Measurements from ENCODE around the gene IGF2BP2. TPM values are rescaled to one million over a fixed set of nuclear protein-coding genes. Genes with fewer than 3 reads are reported as not detected.

The IGF2BP2 gene
- total RNA-seq, 1 experiment from 2014 or later = 135 TPM

- Histone ChIP-seq H3K9ac (ENCODE audit: low read length) (no peak overlapping the region), H2AFZ (ENCODE audit: low read depth, low read length, poor library complexity, severe bottlenecking) (peak overlapping the region; percentile 13), H3K27ac (ENCODE audit: low read depth, low read length) (no peak overlapping the region), H3K9me3 (ENCODE audit: control insufficient read depth in 1 of 2, insufficient read depth in 1 of 2, low read depth in 1 of 2, low read length in 2 of 2) (0 out of 4 replicates have a peak, but pooled peaks cover 0 to 3% of the 10 kb centered on the region in 2 experiments), H3K4me1 (ENCODE audit: control insufficient read depth in 1 of 2, insufficient read depth in 2 of 2, low read length in 2 of 2) (no peaks in the 10 kb centered on the region), H3K79me2 (ENCODE audit: insufficient read depth, low read length) (no peaks in the 10 kb centered on the region), H3K27me3 (ENCODE audit: insufficient read depth, low read length) (no peaks in the 10 kb centered on the region), H3K9me2 (ENCODE audit: insufficient read depth) (no peaks in the 10 kb centered on the region), H3K4me3 (replicated peaks in 1 of 2; ENCODE audit: low read depth in 1 of 2, low read length in 2 of 2) (no peak overlapping the region), H3K4me2 (ENCODE audit: low read length) (no peak overlapping the region), H3K36me3 (ENCODE audit: control insufficient read depth in 1 of 2, insufficient read depth in 2 of 2, low read length in 2 of 2) (no peaks in the 10 kb centered on the region), H4K20me1 (ENCODE audit: insufficient read depth) (no peaks in the 10 kb centered on the region)
- ATAC-seq (no peak), DNase-seq (ENCODE audit: low read depth, low spot score) (no peak)
- ChIA-PET CTCF (no interaction called here), POLR2A (no interaction called here), RAD21 (ENCODE audit: low non-redundant PET in 1 of 2, low total read pairs in 2 of 2, uncharacterized antibody in 2 of 2, unreplicated experiment in 2 of 2) (interaction anchor here in 1 of 2 experiments (0.7 kb wide), 1 partner anchor 191 kb away, joined by 3 read pairs; no protein-coding TSS in a partner anchor)
- BruUV-seq (replicated peaks) = no TSS peak
- no peak for TF ChIP-seq REST (IDR thresholded peaks at IDR 0.05; ENCODE audit: low read depth)
- TF ChIP-seq CEBPB (IDR thresholded peaks at IDR 0.05; ENCODE audit: low read depth) = no peak
- TF ChIP-seq YY1 (IDR thresholded peaks at IDR 0.05; ENCODE audit: extremely low read depth, insufficient replicate concordance, low read depth, low read length) = no peak
- TF ChIP-seq SP1 (IDR thresholded peaks at IDR 0.05; ENCODE audit: low read depth) = no peak
- TF ChIP-seq, protein P1, sequence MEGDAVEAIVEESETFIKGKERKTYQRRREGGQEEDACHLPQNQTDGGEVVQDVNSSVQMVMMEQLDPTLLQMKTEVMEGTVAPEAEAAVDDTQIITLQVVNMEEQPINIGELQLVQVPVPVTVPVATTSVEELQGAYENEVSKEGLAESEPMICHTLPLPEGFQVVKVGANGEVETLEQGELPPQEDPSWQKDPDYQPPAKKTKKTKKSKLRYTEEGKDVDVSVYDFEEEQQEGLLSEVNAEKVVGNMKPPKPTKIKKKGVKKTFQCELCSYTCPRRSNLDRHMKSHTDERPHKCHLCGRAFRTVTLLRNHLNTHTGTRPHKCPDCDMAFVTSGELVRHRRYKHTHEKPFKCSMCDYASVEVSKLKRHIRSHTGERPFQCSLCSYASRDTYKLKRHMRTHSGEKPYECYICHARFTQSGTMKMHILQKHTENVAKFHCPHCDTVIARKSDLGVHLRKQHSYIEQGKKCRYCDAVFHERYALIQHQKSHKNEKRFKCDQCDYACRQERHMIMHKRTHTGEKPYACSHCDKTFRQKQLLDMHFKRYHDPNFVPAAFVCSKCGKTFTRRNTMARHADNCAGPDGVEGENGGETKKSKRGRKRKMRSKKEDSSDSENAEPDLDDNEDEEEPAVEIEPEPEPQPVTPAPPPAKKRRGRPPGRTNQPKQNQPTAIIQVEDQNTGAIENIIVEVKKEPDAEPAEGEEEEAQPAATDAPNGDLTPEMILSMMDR (IDR thresholded peaks at IDR 0.05 in 2 of 3, conservative IDR thresholded peaks at IDR 0.05 in 1 of 3; ENCODE audit: borderline replicate concordance in 1 of 3, insufficient read depth in 1 of 3, low read depth in 2 of 3, low read length in 2 of 3) = no peak
- TF ChIP-seq POLR2AphosphoS5 (IDR thresholded peaks at IDR 0.05; ENCODE audit: low read depth, low read length) = no peak
- TF ChIP-seq EZH2phosphoT487 (IDR thresholded peaks at IDR 0.05; ENCODE audit: borderline replicate concordance) = no peak
- TF ChIP-seq POLR2A (IDR thresholded peaks at IDR 0.05; ENCODE audit: borderline replicate concordance, extremely low read depth, insufficient read depth, insufficient read length) = no peak
- TF ChIP-seq SRF (IDR thresholded peaks at IDR 0.05; ENCODE audit: low read depth) = no peak
- TF ChIP-seq ZNF274 (IDR thresholded peaks at IDR 0.05; ENCODE audit: low read depth, low read length) = no peak
- TF ChIP-seq FOSL1 (IDR thresholded peaks at IDR 0.05; ENCODE audit: low read depth) = no peak
- no peak for TF ChIP-seq SIN3A (IDR thresholded peaks at IDR 0.05; ENCODE audit: low read depth)
- TF ChIP-seq TCF7L2 (IDR thresholded peaks at IDR 0.05; ENCODE audit: borderline replicate concordance, extremely low read depth, insufficient read depth, insufficient read length) = no peak
- no peak for TF ChIP-seq ZFX (IDR thresholded peaks at IDR 0.05)
- TF ChIP-seq, protein P2, sequence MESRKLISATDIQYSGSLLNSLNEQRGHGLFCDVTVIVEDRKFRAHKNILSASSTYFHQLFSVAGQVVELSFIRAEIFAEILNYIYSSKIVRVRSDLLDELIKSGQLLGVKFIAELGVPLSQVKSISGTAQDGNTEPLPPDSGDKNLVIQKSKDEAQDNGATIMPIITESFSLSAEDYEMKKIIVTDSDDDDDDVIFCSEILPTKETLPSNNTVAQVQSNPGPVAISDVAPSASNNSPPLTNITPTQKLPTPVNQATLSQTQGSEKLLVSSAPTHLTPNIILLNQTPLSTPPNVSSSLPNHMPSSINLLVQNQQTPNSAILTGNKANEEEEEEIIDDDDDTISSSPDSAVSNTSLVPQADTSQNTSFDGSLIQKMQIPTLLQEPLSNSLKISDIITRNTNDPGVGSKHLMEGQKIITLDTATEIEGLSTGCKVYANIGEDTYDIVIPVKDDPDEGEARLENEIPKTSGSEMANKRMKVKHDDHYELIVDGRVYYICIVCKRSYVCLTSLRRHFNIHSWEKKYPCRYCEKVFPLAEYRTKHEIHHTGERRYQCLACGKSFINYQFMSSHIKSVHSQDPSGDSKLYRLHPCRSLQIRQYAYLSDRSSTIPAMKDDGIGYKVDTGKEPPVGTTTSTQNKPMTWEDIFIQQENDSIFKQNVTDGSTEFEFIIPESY (IDR thresholded peaks at IDR 0.05; ENCODE audit: extremely low read depth, insufficient replicate concordance, low read length) = no peak
- intact Hi-C loops (cut with micrococcal nuclease) = no loop called here
These were observed 27.1 kb upstream of the IGF2BP2 start for GRCh38 chr3:185851959-185852358.

All from HCT116 (cell line).